Measurements from ENCODE around the gene KRT1. TPM values are rescaled to one million over a fixed set of nuclear protein-coding genes. Genes with fewer than 3 reads are reported as not detected.

KRT1 gene
- total RNA-seq, 1 donor from 2014 or later, result not detected

DNA sequence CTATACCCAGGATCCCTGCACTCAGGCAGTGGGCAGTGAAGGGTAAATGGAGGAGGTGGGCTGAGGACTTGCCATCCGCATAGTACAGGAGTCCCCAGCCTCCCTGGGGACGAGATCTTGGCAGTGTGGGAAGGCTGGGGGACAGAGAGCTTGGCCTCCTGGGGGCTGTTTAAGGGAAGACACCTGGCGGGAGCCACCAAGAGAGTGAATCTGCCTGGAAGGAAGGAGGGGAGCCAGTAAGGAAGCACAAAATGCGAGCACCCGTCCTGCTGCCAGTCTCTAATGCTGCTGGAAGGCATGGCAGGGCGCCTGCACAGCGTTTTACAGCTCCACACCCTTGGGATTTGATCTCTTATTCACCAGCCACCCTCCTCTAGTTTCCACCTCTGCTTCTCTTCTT is 20.8 kb downstream of the KRT1 start:
- no peak for DNase-seq (ENCODE audit: low read depth)
- H3K4me3 ChIP-seq (ENCODE audit: low read depth, low read length), result no peak overlapping the region
- TF ChIP-seq, protein P1, sequence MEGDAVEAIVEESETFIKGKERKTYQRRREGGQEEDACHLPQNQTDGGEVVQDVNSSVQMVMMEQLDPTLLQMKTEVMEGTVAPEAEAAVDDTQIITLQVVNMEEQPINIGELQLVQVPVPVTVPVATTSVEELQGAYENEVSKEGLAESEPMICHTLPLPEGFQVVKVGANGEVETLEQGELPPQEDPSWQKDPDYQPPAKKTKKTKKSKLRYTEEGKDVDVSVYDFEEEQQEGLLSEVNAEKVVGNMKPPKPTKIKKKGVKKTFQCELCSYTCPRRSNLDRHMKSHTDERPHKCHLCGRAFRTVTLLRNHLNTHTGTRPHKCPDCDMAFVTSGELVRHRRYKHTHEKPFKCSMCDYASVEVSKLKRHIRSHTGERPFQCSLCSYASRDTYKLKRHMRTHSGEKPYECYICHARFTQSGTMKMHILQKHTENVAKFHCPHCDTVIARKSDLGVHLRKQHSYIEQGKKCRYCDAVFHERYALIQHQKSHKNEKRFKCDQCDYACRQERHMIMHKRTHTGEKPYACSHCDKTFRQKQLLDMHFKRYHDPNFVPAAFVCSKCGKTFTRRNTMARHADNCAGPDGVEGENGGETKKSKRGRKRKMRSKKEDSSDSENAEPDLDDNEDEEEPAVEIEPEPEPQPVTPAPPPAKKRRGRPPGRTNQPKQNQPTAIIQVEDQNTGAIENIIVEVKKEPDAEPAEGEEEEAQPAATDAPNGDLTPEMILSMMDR (conservative IDR thresholded peaks at IDR 0.05; ENCODE audit: low read depth, low read length), result no peak

DNA sequence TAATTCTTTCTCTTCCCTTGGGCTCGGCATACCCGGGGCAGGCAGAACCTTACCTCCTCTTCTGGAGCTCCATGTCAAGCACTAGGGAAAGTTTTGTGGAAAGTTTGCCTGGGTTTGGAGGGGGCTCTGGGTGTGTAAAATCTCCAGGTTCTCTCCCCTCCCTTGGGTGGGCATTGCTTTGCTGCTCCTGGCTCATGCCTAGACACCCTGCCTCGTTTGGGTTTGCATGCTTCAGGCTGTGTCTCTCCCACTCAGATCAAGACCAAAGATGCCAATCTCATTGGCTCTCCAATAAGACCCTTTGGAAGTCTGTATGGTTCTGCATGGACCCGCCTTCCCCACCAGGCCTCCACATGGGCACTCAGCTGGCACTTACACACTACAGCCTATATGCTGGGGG is 22.0 kb downstream of the KRT1 start:
- TF ChIP-seq, protein P1 (conservative IDR thresholded peaks at IDR 0.05; ENCODE audit: low read depth, low read length), result no peak
- DNase-seq (ENCODE audit: low read depth), result no peak
- H3K4me3 ChIP-seq (ENCODE audit: low read depth, low read length), result no peak overlapping the region

DNA sequence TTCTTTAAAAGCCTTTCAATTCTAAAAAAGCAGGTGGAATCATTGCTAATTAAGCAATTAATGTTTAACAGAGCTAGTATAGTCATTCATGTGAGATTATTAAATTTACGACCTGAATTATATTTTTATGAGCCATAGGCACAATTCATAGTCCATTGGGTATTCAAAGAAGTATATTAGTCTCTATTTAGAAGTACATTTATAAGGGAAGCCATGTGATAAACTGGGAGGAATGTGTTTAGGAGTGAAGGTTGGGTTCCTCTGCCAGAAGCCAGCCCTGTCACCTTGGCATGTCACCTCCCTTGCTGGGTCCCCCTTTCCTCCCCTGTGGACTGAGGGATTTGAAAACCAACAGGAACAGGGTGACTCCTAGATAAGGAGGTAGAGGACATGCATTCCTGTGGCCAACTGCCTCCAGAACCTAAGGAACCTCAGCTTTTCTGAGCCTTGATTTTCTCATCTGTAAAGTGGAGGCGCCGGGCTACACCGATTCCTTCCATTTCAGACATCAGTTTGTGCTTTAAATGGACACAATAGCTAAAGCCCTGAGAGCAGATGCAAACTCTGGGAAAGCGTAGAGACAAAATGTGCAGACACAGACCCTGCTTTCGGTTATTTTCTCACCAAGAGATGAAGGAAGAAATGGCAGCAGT is 22.8 kb downstream of the KRT1 start:
- no peak for DNase-seq (ENCODE audit: low read depth)
- H3K4me3 ChIP-seq (ENCODE audit: low read depth, low read length), result no peak overlapping the region
- TF ChIP-seq, protein P1 (conservative IDR thresholded peaks at IDR 0.05; ENCODE audit: low read depth, low read length), result no peak

DNA sequence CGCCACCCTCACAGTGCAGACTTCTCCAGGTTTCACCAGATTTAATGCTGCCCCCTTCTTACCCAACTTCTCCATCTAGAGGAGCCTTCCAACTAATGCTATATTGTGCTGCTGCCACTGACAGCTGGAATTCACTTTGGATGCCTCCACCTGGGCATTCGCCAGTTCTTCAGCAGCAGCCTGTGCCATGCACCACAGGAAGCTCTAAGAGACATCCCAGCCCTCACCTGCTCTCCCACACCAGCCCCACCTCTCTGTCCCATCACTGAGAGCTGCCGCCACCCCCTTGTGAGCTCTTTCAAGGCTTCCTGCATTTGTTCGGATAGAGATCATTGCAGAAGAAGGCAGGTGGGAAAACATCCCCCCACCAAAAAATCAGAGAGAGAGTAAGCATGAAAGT is 23.6 kb downstream of the KRT1 start:
- TF ChIP-seq, protein P1 (conservative IDR thresholded peaks at IDR 0.05; ENCODE audit: low read depth, low read length), result no peak
- DNase-seq (ENCODE audit: low read depth), result no peak
- H3K4me3 ChIP-seq (ENCODE audit: low read depth, low read length), result no peak overlapping the region

DNA sequence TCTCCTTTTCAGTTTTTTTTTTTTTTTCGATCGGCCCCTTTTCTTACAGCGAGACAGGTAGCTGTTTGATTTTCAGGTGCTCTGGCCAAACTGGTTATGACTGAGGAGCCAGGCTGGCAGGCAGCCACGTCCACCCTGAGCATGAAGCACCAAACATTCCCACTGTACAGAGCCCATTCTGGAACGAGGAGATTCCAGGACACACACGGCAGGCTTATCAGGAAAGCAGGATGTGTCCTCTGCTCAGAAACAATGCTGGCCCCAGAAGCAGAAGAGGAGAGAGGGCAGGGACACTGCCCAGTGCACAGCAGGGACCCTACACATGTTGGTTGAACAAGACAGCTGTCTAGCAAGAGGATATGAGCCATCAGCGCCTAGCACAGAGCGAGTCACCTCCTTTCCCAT is 24.5 kb downstream of the KRT1 start:
- no peak overlapping the region for H3K4me3 ChIP-seq (ENCODE audit: low read depth, low read length)
- no peak for DNase-seq (ENCODE audit: low read depth)
- TF ChIP-seq, protein P1 (conservative IDR thresholded peaks at IDR 0.05; ENCODE audit: low read depth, low read length), result no peak

DNA sequence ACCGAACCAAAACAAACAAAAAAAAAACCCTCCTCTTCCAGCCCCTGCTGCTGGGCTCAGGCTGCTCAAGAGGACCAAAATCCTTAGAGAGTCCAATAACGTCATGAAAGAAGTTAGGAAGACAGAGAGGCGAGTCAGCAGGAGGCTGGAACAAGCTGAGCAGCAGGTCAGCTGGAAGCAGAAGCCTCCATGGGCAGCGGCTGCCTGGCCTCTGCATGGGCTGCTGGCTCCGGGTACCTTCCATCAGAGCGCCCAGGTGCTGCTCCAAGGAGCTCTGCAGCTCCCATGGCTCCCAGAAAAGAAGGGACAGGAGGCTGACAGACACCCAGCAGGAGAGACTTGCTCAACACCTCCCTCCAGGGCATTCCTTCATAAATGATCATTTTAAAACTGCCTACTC is 25.0 kb downstream of the KRT1 start:
- no peak for DNase-seq (ENCODE audit: low read depth)
- no peak overlapping the region for H3K4me3 ChIP-seq (ENCODE audit: low read depth, low read length)
- TF ChIP-seq, protein P1 (conservative IDR thresholded peaks at IDR 0.05; ENCODE audit: low read depth, low read length), result no peak

DNA sequence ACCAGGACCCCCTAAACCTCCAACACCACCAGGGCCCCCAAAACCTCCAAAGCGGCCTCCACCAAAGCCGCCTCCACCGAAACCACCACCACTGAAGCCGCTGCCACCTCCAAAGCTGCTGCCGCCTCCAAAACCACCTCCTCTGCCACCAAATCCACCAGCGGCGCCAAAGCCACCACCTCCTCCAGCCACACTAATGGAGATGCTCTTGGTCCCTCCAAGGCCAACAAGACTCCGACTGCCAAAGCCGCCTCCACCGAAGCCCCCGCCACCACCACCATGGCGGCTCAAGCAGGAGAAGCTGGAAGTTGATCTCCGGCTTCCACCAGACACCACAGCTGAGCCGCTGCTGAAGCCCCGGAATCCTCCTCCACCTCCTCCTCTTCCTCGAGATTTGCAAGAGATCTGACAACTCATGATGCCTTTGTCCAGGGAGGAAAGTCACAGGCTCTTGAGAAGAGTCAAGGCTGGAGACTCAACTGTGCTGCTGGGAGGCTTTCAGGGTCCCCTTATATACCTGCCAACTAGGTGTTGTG is 28.4 kb downstream of the KRT1 start, which contains the start of gene KRT2:
Gene KRT2 (minus strand): TSS at position 486 of the 536 bp plus-strand sequence. CDS start 69 bp downstream, at position 417.
- no peak for DNase-seq (ENCODE audit: low read depth)
- TF ChIP-seq, protein P1 (conservative IDR thresholded peaks at IDR 0.05; ENCODE audit: low read depth, low read length), result no peak
- no peak within 1 kb of the TSS for H3K4me3 ChIP-seq (ENCODE audit: low read depth, low read length)
